Measurements from ENCODE around the gene CRCP. TPM values are rescaled to one million over a fixed set of nuclear protein-coding genes. Genes with fewer than 3 reads are reported as not detected.

CRCP gene
- total and polyA plus RNA-seq, 2 of the 13 experiments (the other 11 are each of a cell fraction or from before 2014, with no cell fraction given) = 22.7 to 31.0 TPM

GRCh38 chr7:66142996-66143395 is 28.3 kb downstream of the CRCP start (continued):
- TF ChIP-seq ARID4A (CRISPR knock-in tag; IDR thresholded peaks at IDR 0.05; ENCODE audit: borderline replicate concordance) (no peak), KIAA2018 (CRISPR knock-in tag; IDR thresholded peaks at IDR 0.05; ENCODE audit: borderline replicate concordance) (no peak), NKX3-1 (CRISPR knock-in tag; IDR thresholded peaks at IDR 0.05) (peak; percentile 28; the same call in 1 of the 2 replicates), ZNF543 (CRISPR knock-in tag; IDR thresholded peaks at IDR 0.05) (no peak), SMARCE1 (IDR thresholded peaks at IDR 0.05; ENCODE audit: borderline replicate concordance) (no peak), ZNF225 (CRISPR knock-in tag; IDR thresholded peaks at IDR 0.05) (no peak; the same call in 1 of the 2 replicates), ZNF614 (CRISPR knock-in tag; IDR thresholded peaks at IDR 0.05; ENCODE audit: borderline replicate concordance) (peak; percentile 79), JUN (CRISPR knock-in tag; IDR thresholded peaks at IDR 0.05) (no peak), ZNF362 (CRISPR knock-in tag; IDR thresholded peaks at IDR 0.05; ENCODE audit: borderline replicate concordance) (0 out of 2 replicates have a peak, but pooled peaks have one; percentile 13)
- TF ChIP-seq, protein P1, sequence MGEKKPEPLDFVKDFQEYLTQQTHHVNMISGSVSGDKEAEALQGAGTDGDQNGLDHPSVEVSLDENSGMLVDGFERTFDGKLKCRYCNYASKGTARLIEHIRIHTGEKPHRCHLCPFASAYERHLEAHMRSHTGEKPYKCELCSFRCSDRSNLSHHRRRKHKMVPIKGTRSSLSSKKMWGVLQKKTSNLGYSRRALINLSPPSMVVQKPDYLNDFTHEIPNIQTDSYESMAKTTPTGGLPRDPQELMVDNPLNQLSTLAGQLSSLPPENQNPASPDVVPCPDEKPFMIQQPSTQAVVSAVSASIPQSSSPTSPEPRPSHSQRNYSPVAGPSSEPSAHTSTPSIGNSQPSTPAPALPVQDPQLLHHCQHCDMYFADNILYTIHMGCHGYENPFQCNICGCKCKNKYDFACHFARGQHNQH (CRISPR knock-in tag; IDR thresholded peaks at IDR 0.05) = peak; percentile 86; the same call in 1 of the 2 replicates
- TF ChIP-seq, protein P2, sequence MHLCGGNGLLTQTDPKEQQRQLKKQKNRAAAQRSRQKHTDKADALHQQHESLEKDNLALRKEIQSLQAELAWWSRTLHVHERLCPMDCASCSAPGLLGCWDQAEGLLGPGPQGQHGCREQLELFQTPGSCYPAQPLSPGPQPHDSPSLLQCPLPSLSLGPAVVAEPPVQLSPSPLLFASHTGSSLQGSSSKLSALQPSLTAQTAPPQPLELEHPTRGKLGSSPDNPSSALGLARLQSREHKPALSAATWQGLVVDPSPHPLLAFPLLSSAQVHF (CRISPR knock-in tag; IDR thresholded peaks at IDR 0.05) = no peak
- TF ChIP-seq, protein P3, sequence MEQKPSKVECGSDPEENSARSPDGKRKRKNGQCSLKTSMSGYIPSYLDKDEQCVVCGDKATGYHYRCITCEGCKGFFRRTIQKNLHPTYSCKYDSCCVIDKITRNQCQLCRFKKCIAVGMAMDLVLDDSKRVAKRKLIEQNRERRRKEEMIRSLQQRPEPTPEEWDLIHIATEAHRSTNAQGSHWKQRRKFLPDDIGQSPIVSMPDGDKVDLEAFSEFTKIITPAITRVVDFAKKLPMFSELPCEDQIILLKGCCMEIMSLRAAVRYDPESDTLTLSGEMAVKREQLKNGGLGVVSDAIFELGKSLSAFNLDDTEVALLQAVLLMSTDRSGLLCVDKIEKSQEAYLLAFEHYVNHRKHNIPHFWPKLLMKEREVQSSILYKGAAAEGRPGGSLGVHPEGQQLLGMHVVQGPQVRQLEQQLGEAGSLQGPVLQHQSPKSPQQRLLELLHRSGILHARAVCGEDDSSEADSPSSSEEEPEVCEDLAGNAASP (CRISPR knock-in tag; IDR thresholded peaks at IDR 0.05; ENCODE audit: borderline replicate concordance) = peak; percentile 57; the same call in 1 of the 2 replicates

All from HepG2 (cell line).